Bronchus fibroblast of lung (primary cell): ENCODE data around the gene CTCFL. TPM values are rescaled to one million over a fixed set of nuclear protein-coding genes. Genes with fewer than 3 reads are reported as not detected.

Experiments used
- total RNA-seq: library from RNA; depleted of rRNA; stranded (reverse); fragments of >200 nt; gene quantifications from 2 replicates; pipeline ENCODE4 v1.2.3, GENCODE V29; 2015

The CTCFL gene
- total RNA-seq = not detected in 2 replicates

GRCh38 chr20:57524511-57525176 is at the start of gene CTCFL:
Gene CTCFL, minus strand, starts transcription at chr20:57525140. Its CDS starts 935 bp downstream, at chr20:57524205.

GRCh38 chr20:57560554-57561355 is 35.8 kb upstream of the CTCFL start, which contains the start of gene PCK1:
Gene PCK1, plus strand, starts transcription at chr20:57561110. Its CDS starts 302 bp downstream, at chr20:57561412.

Other genes with a start within 250 kb of the CTCFL start
- gene SPO11, start 195.3 kb downstream of the CTCFL start, total RNA-seq = not detected in 2 replicates
- 34.5 and 36.1 TPM in 2 replicates for gene RAE1, start 173.9 kb downstream of the CTCFL start, total RNA-seq
- gene RBM38, start 133.7 kb downstream of the CTCFL start, total RNA-seq = 12.3 and 13.5 TPM in 2 replicates
- under 0.01 TPM in 1 of 2 replicates, not detected in the other for gene PCK1, start 36.0 kb upstream of the CTCFL start, total RNA-seq
- not detected in 2 replicates for gene ZBP1, start 95.3 kb upstream of the CTCFL start, total RNA-seq
- 0.34 and 2.8 TPM in 2 replicates for gene PMEPA1, start 184.9 kb upstream of the CTCFL start, total RNA-seq